Activated naive CD4-positive, alpha-beta T cell treated with anti-CD3 and anti-CD28 coated beads, Interleukin-2, amount 50 U/mL, for 72 hours (primary cell): ENCODE results near the gene LPCAT4. TPM values are rescaled to one million over a fixed set of nuclear protein-coding genes. Genes with fewer than 3 reads are reported as not detected.
"Not testable (repeated sequence)": the region's sequence is repeated elsewhere in the genome, so short reads cannot be mapped to it uniquely, and the experiment has no call there.

ENCODE experiments used
- ATAC-seq, 2 donors: fragments of 150-1000 bp; cut with Tn5 transposase; 2 replicates each; pipeline ENCODE4 v1.10.0; 2021; ENCODE audit warnings: mild to moderate bottlenecking in 2 of 2, moderate library complexity in 2 of 2
- DNase-seq, 2 donors: peaks; one replicate each; pipeline ENCODE4 v3.0.0; 2021 to 2022; ENCODE audit warnings: low spot score in 2 of 2
- H3K27ac Mint-ChIP-seq, 2 donors: one replicate each; pipeline ENCODE4 v1.8.0; 2022; ENCODE audit warnings: mild to moderate bottlenecking in 2 of 2, mixed read lengths in 2 of 2
- H3K36me3 Mint-ChIP-seq, 2 donors: one replicate each; pipeline ENCODE4 v1.8.0; 2022; ENCODE audit warnings: mixed read lengths in 2 of 2
- H3K9me3 Mint-ChIP-seq, 2 donors: one replicate each; pipeline ENCODE4 v1.8.0; 2022; ENCODE audit warnings: mixed read lengths in 2 of 2
- total RNA-seq, 2 donors: library from RNA; stranded (reverse); gene quantifications; one replicate each; pipeline ENCODE4 v1.2.3, GENCODE V29; 2022

The LPCAT4 gene
- total RNA-seq, 2 donors from 2014 or later = 69.0 to 88.4 TPM

- no peak for ATAC-seq
- Mint-ChIP-seq H3K27ac (no peak overlapping the region), H3K9me3 (no peaks in the 10 kb centered on the region), H3K36me3 (no peaks in the 10 kb centered on the region)
- no peak for DNase-seq
Observed at GRCh38 chr15:34348735-34349300, 18.2 kb downstream of the LPCAT4 start.

- Mint-ChIP-seq H3K27ac (peak overlapping the region in 1 of 2 donors; percentile 40), H3K9me3 (no peaks in the 10 kb centered on the region), H3K36me3 (no peaks in the 10 kb centered on the region)
- peak in 1 of 2 donors; percentile 39 for DNase-seq
- no peak for ATAC-seq
Observed at GRCh38 chr15:34347951-34348638, 18.9 kb downstream of the LPCAT4 start.

GRCh38 chr15:34342737-34343575 is 24.0 kb downstream of the LPCAT4 start, which contains the start of the genes NOP10 and NUTM1:
NOP10 (minus strand) TSS chr15:34343136; CDS start chr15:34343073, 63 bp downstream.
NUTM1 (plus strand) TSS chr15:34343315; CDS start chr15:34343697, 382 bp downstream.
- peak; percentile 96 for DNase-seq
- peak; percentile 93 to 94 for ATAC-seq
- Mint-ChIP-seq H3K27ac (peak within 1 kb of the TSS in 1 of 2 donors; percentile 97), H3K36me3 (peaks cover 11 to 20% of the 10 kb centered on the region in 2 donors), H3K9me3 (no peaks in the 10 kb centered on the region)

DNA sequence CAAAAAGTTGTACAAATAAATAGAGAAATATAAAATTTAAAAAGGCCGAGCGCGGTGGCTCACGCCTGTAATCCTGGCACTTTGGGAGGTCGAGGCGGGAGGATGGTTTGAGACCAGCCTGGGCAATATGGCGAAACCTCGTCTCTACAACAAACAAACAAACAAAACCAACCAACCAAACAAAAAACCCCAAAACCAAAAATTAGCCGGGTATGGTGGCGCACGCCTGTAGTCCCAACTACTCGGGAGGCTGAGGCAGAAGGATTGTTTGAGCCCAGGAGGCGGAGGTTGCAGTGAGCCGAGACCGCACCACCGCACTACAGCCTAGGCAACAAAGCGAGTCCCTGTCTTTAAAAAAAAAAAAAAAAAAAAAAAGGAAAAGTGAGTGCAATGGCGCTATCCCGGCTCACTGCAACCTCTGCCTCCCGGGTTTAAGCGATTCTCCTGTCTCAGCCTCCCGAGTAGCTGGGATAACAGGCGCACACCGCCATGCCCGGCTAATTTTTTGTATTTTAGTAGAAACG is 24.7 kb downstream of the LPCAT4 start:
- not testable (repeated sequence) for H3K9me3 Mint-ChIP-seq, ATAC-seq
- Mint-ChIP-seq H3K27ac (peak overlapping the region in 1 of 2 donors; percentile 97), H3K36me3 (peaks cover 11 to 20% of the 10 kb centered on the region in 2 donors)
- peak in 1 of 2 donors; percentile 44 for DNase-seq

- DNase-seq (no peak), ATAC-seq (no peak)
- peak overlapping the region in 1 of 2 donors; percentile 97 for H3K27ac Mint-ChIP-seq
- H3K9me3 Mint-ChIP-seq = no peaks in the 10 kb centered on the region
- peaks cover 17 to 27% of the 10 kb centered on the region in 2 donors for H3K36me3 Mint-ChIP-seq
Observed at GRCh38 chr15:34341381-34342212, 25.4 kb downstream of the LPCAT4 start.

- no peaks in the 10 kb centered on the region for H3K9me3 Mint-ChIP-seq
- DNase-seq = no peak
- no peak for ATAC-seq
- H3K27ac Mint-ChIP-seq = no peak overlapping the region
- H3K36me3 Mint-ChIP-seq = peaks cover 20 to 28% of the 10 kb centered on the region in 2 donors
Observed at GRCh38 chr15:34339946-34340345, 27.1 kb downstream of the LPCAT4 start.

- ATAC-seq = no peak
- peak overlapping the region in 1 of 2 donors; percentile 94 for H3K27ac Mint-ChIP-seq
- H3K9me3 Mint-ChIP-seq = no peaks in the 10 kb centered on the region
- DNase-seq = no peak
- H3K36me3 Mint-ChIP-seq = peaks cover 20 to 28% of the 10 kb centered on the region in 2 donors
Observed at GRCh38 chr15:34338347-34338746, 28.6 kb downstream of the LPCAT4 start.

DNA sequence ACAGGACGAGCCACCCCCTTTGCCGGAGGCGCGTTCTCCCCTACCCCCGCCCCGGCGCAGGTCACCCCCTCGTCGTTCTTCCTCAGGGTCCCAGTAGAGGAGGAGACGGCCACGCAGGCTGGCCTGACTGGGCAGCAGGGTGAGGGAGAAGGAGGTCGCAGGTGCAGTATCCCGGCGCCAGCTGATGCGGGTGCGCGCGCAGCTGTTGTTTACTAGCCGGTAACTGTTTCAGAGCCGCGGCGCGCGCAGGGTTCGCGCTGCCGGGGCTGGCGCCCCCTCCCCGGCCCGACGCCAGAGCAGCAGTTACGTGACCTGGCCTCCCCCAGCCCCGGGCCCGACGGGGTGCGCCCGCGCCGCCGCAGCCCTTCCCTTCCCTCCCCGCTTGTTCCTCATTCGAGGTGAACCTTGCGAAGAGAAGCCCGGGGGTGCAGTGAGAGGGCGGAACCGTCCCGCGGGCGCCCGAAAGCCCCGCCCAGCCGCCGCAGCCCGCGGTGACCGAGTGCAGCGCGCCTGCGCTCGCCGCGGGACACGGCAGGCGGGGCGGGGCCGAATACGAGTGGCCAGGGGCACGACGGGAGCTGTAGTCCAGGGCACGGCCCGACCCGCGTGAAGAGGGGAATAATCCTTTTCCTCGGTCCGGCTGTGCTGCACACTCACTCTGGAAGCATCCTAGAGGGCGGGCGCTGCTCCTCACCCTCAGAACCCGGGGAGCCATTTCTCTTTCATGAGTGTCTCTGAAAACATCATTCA is 29.3 kb downstream of the LPCAT4 start, which contains the start of gene SLC12A6:
TSS of gene SLC12A6 (minus strand) at position 225 of the 750 bp plus-strand sequence. CDS start 1,101 bp downstream, outside the sequence.
- Mint-ChIP-seq H3K9me3 (no peaks in the 10 kb centered on the region), H3K36me3 (peaks cover 20 to 28% of the 10 kb centered on the region in 2 donors), H3K27ac (peak within 1 kb of the TSS; percentile 94 to 98)
- ATAC-seq (peak; percentile 81 to 82), DNase-seq (peak; percentile 91 to 92)

DNA sequence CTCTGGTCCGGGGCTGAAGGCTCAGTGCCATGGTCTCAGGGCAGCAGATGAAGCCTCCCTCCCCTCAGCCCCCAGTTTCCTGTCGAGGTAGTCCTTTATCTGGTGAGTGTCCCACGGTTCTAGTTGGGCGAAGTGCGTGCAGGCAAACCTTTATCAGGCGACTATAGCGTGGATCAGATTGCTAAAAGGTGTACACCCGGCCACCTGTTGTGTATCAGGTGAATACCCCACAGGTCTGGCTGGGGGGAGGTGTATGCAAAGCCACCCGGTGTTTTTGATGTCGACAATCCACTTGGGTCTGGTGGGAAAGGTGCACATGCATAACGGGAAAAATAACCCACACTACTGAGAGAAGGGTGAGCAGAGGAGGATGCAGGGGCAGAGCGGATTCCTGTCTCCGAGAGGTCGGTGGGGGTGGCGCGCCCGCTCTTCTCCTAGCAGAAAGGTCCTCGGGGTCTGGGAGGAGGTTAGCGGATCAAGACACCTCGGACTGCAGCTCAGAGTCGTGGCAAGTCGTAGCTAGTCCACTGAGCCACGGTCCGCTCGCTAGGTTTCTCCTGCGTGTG is 29.9 kb downstream of the LPCAT4 start:
- ATAC-seq = peak; percentile 3 to 4
- DNase-seq = no peak
- Mint-ChIP-seq H3K9me3 (no peaks in the 10 kb centered on the region), H3K27ac (peak overlapping the region; percentile 94 to 98), H3K36me3 (peaks cover 19 to 27% of the 10 kb centered on the region in 2 donors)

DNA sequence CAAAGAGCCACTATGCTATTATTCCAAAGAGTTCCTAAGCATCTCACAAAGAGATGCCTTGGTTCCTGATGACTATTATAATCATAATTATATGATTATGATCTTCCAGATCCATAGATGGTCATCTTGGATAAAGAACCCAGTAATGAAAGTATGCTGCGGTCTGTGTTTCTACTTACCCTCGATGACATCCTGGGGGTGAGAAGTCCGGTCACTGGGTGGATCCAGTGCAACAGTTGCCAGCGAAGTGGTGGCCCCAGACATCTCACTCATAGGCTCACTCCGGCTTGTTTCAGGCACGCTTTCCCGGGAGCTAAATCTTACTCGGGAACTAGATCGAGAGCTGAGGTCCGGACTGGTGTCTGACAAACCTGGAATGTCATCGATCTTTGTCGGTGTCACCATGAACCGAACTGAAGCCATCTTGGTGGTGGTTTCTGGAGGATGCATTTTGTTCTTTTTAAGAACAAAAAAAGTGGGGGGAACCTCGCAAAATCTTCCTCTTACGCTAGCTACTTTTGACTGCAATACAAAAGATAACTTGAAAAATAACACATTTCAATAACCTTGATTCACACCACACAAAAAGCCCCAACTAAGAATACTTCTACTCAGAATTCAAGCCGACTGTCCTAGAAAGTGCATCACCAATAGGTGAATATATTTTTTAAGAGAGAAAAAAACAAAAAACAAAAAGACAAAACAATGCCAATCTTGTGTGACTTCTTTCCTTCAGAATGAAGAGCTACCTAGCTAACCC is 30.6 kb downstream of the LPCAT4 start:
- H3K9me3 Mint-ChIP-seq = no peaks in the 10 kb centered on the region
- H3K27ac Mint-ChIP-seq = peak overlapping the region; percentile 94 to 98
- ATAC-seq = no peak
- H3K36me3 Mint-ChIP-seq = peaks cover 12 to 20% of the 10 kb centered on the region in 2 donors
- DNase-seq = no peak

- ATAC-seq = peak; percentile 1 to 6
- Mint-ChIP-seq H3K27ac (peak overlapping the region; percentile 56 to 94), H3K9me3 (no peaks in the 10 kb centered on the region), H3K36me3 (peaks cover 9 to 14% of the 10 kb centered on the region in 2 donors)
- DNase-seq = no peak
Observed at GRCh38 chr15:34335176-34336032, 31.6 kb downstream of the LPCAT4 start.

DNA sequence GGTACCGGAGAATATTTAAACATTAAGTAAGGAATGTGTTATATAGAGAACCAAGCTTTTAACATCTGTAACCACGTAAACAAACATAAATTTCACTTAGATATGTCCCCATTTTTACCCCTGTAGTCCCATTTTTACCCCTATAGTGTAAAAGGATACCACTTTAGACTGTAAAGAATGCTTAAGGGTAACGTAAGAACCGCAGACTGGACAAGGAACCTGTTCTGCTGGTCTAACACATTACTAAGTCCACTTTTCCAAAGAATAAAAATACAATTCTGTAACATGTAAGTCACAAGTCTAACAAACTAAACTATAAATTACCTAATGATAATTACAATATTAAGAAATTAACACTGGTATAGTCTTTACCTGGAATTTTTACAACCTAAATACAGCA is 32.3 kb downstream of the LPCAT4 start:
- H3K36me3 Mint-ChIP-seq = peaks cover 8 to 9% of the 10 kb centered on the region in 2 donors
- H3K27ac Mint-ChIP-seq = peak overlapping the region; percentile 87 to 94
- ATAC-seq = no peak
- no peaks in the 10 kb centered on the region for H3K9me3 Mint-ChIP-seq
- DNase-seq = no peak

- DNase-seq = no peak
- H3K36me3 Mint-ChIP-seq = peaks cover 8 to 9% of the 10 kb centered on the region in 2 donors
- no peaks in the 10 kb centered on the region for H3K9me3 Mint-ChIP-seq
- H3K27ac Mint-ChIP-seq = peak overlapping the region; percentile 54 to 73
- no peak for ATAC-seq
Observed at GRCh38 chr15:34332553-34333120, 34.4 kb downstream of the LPCAT4 start.
